Stimulated activated CD8-positive, alpha-beta memory T cell treated with anti-CD3 and anti-CD28 coated beads, Interleukin-7, amount 100 ng/mL, for 48 hours (primary cell): ENCODE data around the gene WNK2.
A peak's percentile ranks its signal among the peaks of the same experiment; 100 is the strongest.

Source experiments
- DNase-seq, 2 donors: peaks; one replicate each; pipeline ENCODE4 v3.0.0-alpha.2; 2020; ENCODE audit warnings: low read depth in 1 of 2; ENCODE audit errors: extremely low read depth in 1 of 2

WNK2 gene

DNA sequence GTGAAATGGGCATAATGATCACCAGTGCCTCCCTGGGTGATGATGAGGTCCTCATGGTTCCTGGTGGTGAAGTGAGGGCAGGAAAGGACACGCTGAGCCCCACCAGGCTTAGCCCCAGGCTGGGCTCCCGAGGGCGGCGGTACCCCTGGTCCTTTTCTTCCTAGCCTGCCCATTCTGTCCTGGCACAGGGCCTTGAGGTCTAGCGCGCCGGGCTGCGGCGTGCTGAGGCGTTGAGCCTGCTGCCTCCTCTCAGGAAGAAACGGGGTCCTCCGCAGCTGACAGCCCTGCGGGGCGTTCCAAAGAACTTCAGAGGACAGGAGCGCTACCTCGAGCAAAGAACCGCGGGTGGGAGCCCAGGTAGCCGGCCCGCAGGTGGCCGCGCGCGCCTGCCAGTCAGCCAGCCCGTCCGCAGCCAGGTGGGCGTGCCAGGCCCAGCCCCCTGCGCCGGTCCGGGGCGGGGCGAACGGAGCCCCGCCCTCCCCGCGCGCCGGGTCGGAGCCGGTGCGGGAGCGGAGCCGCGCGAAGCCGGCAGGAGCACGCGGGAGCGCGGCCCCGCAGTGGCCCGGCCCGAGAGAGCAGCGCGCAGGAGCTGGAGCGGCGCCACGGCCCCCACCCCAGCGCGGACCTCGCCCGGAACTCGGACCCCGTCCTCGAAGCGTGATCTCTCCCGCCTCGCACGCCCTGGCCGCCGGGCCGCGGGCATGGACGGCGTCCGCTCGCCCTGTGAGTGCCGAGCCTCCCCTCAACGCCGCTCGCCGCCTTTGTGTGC is at the start of gene WNK2:
WNK2 (plus strand) TSS at position 477 of the 769 bp plus-strand sequence. CDS start 791 bp downstream, outside the sequence.
- peak in 1 of 2 donors; percentile 10 for DNase-seq

DNA sequence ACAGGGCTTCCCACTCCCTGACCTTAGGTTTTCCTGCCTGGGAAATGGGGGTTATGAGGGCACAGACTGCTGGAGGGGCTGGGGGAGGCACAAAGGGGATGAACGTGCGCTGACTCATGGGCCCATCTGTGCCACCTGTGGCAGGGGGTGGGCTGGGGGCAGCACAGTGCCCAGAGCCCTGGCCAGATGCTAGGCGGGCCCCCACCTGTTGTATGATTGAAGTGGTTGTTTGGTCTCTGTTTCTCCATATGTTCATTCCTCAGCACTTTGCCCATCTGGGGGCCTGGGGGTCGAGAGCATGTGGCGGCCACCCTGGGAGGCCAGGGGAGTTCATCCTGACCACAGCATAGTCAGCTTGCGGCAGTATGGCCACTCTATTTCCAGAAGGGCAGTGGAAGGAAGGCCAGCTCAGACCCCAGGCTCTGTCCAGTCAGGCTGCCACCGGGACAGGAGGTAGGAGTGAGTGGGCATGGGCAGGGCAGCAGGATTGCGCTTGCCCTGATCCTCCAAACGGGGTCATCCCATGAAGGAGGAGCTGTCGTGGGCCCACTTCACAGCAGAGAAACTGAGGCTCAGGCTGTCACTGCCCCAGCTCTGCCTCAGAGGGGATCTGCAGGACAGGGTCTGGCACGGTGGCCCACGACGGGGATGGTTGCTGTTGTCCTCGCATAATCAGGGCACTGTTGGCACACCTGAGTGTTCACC is 49.0 kb upstream of the WNK2 start:
- DNase-seq: no peak

DNA sequence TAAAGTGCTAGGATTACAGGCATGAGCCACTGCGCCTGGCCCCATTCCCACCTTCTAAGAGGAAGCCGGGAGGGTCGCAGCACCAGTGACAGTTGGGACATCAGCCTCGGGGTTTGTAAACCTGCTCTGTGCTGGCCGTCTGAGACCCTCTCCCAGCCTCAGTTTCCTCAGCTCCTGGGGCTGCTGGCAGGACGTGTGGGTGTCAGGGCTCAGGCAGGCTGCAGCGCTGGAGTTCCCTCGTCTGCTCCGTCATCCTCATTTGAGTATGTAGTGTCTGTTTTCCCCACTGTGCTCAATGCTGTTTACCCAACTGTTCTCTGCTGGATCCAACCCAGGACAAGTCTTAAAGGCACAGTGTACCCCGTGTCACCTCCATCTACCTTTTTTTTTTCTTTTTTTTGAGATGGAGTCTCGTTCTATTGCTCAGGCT is 47.9 kb upstream of the WNK2 start:
- no peak for DNase-seq

DNA sequence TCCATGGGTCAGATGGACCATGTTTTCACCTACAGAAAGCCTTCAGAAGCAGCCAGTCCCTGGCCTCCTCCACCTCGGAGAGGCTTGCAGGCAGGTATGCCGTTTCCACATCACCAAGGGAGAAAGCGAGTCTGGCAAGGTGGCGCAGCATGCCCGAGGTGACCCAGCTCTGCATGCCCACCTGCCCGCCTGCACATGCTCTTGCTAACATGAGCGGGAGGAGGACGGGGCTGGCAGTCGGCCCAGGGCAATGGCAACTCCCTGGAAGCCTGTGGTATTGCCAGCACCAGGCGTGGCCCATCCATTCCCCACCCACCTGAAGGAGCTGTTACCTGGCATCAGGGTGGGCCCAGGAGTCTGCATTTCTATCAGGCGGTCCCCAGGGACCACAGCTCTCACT is 46.6 kb upstream of the WNK2 start:
- DNase-seq: no peak

DNA sequence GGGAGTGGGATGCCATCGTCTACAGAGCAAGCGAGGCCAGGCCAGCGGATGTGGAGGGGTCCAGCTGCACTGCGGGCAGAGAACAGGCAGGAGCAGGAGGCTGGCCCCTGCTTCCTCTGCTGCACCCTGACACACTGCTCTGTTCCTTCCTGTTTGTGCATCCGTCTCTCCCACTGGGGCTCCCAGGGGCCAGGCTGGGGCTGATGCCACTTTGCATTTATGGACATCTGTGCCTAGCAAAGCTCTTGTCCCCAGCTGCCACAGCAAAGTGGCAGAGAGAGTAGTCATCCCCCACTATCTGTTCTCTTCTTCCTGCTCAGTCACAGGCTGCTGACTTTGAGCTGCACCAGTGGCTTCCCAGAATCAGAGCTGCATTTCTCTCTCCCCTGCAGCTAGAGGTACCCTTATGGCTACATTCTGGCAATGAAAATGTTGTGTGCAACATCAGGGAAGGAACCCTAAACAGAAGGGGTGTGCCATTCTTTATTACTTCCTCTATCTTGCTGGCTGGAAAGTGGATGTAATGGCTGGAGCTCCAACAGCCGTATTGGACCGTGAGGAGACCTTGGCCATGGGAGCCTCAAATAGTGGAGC is 45.7 kb upstream of the WNK2 start:
- DNase-seq: no peak

DNA sequence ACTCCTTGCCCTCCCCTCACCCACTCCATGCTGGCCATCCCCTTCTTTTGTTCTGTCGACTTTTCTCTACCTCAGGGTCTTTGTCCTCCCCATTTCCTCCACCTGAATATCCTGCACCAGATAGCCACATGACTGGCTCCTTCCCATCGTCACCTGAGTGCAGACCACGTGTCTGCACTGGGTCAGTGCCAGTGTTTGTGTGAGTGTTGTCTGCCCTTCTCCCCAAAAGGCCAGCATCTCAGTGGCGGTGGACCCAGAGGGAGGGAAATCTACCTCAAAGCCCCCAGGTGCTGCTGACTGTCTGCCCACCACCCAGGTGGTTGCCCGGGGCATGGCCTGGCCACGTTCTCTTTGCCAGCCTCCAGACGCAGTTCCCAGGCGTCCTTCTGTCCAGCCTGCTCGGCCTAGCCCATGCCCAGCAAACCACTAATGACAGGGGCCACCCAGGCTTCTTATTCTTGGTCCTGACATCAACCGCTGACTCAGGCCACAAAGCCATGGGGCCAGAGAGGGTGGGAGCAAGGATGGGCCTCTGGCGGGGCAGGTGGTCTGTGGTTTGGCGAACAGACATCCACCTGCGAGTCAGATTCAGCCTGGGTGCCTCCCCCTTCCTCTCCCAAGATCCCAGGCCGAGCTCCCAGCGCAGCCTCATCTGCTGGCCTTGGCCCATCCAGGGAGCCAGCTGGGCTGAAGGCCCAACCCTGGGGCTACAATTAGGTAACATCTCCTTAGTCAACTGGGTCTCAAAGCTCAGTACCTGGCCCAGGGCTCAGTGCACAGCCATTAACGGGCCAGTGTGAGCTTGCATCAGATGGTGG is 44.4 kb upstream of the WNK2 start:
- no peak for DNase-seq

DNA sequence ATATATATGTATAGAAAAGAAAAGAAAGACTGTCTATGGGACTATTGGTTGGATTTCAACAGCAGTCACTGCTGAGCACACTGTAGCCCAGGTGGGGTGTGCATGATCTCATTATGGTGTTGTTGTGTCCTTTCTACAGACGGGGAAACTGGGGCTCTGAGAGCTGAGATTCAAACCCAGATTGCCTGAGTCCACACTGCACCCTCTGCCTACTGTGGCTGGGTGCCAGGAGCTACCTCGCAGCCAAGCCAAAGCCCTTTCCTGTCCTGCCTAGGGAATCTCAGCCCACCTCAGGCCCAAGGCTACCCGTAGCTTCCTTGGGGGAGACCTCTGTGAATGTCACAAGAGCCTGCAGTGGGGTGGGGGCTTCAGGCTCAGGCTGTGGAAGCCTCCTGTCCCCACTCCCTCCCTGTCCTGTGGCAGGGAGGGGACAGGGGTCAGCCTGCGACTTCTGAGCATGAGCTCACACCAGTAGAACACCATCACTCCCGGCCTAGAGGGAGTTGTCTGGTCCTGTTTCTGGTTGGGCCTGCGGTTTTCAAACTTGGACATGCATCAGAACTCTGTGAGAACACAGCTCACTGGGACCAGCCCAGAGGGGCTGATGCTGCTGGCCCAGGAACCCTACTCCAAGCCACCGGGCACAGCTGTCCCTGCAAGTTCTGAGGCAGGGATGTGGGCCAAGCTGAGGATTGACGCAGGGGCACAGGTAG is 42.0 kb upstream of the WNK2 start:
- DNase-seq: no peak

DNA sequence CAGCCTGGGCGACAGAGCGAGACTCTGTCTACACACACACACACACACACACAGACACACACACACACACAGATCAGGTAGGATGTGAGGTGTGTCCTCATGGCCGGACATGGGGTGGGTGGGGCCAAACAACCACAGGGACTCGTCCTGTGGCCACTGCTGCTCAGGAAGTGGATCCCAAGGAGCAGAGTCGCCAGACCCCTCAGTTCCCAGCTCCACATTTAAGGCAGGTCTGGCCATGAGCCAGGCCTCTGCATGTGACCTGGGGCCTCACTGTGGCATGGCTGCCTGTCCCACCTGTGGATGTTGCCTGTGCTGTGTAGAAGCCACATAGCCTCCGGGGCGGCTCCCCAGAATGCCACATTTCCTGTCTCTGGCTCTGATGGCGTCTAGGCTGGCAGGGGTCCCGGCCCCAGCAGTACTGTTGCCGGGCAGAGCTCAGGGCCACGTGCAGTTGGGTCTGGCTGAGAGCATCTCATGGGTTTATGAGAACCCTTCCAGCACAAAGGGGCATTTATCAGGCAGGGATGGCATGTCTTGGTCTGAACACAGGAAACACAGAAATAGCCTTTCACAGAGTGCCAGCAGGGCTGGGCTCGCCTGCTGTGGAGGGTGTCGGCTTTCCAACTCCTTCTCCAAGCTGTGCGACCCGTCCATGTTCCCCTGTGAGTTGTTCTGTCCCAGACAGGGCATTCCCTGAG is 40.0 kb upstream of the WNK2 start:
- peak in 1 of 2 donors; percentile 27 for DNase-seq

DNA sequence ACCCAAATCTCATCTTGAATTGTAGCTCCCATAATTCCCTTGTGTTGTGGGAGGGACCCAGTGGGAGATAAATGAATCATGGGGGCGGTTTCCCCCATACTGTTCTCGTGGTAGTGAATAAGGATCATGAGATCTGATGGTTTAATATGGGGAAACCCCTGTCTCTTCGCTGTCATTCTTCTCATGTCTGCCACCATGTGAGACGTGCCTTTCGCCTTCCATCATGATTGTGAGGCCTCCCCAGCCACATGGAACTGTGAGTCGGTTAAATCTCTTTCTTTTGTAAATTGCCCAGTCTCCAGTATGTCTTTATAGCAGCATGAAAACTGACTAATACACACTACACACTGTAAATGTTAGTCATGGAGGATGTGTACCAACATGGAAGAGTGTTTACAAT is 37.2 kb upstream of the WNK2 start:
- peak in 1 of 2 donors; percentile 55 for DNase-seq

DNA sequence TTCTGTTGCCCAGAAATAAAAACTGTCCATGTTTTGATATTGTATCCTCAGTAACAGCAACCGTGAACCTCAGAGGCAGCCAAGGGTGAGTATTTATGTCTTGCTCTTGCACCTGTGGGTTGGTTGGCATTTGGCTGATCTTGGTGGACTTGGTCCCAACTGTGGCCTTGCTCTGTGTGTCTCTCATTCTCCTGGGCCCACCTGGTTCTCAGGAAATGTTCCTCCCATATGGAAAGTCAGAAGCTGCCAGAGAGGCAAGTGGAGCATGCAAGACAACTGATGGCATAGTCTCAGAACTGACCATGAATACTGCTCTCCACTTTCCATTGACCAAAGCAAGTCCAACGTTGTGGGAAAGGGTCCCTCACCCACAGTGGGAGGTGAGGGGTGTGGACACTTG is 36.3 kb upstream of the WNK2 start:
- no peak for DNase-seq

DNA sequence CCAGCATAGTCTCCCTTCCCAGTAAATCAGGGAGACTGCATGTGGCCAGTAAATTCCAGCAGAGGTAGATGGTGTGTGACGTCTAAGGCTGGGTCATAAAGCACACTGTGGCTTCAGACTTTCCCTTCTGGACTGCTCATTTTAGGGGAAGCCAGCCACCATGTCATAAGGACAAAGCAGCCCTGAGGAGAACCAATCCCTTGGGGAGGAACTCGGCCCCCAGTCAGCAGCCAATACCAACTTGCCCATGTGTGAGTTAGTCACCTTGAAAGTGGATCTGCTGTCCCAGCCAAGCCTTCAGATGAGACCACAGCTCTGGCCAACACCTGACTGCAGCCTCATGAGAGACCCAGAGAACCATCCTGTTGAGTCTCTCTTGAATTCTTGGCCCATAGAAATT is 35.2 kb upstream of the WNK2 start:
- no peak for DNase-seq

DNA sequence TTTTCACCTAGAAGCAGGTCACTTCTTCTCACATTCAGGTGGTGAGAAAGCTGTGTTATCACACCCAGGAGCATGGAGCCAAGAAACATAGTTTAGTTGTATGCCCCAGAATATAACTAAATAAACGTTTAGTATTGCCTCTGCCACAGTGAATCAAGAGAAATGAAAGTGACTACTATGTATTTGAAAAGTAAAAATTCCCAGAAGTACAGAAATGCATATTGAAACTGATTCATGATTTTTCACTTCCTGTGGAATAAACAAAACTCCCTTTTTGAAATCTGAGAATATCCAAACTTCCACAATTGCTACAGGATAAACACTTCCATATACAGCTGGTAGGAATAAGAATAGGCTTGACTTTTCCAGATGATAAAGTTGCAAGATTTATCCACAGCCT is 34.6 kb upstream of the WNK2 start:
- DNase-seq: no peak

DNA sequence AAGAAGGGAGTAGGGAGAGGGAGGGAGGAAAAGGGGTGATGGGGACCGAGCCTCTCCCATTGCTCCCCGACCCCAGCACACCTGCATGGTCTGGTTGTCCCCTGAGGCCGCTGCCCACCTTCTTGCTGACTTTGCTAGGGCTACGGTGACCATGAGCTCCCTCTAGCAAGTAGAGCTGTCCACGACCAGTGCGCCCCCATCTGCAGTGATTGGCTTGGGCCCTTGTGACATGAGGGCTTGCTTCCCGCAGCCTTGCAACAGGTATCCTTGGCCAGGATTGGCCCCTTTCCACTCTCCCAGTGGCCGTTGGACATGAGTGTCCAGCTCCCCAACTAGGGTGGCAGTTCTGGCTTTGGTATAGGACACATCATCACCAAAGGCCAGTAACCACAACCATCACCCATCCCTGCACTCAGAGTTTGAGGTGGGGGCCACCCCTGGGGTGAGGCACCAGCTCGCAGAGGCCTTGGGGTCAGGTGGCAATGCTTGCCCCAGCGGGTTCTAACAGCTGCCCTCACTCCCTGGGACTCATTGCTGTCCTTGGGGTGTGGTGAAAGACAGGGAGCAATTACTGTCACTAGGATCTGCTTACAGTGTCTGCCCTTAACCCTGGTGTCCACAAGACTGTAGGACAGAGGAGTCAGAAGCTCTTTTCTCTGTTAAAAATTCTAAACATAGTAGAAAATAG is 32.7 kb upstream of the WNK2 start:
- DNase-seq: no peak

DNA sequence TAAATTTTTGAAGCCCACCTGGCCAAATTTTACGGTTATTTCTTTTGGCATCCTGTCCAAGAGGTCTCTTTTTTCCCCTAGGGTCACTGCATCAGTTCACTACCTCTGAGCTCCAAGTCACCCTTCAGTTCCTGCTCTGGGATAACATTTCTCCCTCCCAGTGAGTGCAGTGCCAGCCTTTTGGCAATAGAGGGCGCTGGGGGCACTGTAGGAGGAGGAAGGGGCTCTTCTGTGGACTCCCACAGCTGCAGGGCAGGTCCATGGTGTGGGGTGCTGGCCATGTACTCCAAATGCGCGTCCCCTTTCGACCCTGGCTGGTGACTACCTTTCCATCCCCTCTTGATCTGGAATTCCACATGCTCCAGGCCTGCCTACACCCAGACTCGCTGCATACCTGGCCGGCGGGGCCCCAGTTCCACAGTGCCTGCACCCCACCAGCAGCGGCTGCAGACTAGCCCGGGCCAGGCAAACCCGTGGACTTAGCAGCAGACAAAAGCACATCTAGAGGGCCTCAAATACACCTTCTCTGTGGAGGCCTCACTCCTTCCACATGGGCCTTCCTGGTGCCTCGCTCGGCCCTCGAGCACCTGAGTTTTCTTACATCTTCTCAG is 29.5 kb upstream of the WNK2 start:
- peak in 1 of 2 donors; percentile 31 for DNase-seq

DNA sequence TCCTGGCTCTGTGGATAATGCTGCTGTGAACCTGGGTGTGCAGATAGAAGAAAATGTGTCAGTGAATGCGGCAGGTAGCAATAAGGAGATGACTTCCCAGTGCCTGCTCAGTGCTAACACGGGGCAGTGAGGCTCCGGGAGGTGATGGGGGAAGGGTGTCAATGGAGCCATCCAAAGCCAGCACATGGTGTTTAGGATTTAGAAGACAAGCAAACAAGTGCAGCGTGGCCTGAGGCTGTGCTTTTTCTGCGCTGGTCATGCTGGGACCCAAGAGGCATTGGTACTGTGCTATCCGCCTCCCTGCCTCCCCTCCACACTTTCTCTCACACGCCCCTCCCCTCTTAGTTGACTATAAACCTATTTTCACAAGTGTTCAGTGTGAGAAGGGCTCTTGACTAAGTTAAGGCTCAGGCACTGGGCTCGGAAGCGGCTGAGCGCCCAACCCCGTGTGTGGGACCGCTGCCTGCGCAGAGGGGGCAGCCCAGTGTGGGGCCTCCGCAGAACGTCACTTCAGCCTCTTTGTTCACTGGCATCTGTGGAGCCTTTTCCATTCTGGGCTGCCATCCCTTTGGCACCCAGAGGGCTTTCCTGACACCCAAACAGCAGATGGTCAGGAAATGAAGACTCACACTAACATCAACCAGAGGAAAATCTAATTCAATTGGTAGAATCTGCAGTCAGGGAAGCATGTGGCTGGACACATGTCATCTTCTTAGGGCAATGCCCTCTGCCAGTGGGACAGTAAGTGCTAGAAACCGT is 28.0 kb upstream of the WNK2 start:
- DNase-seq: no peak

DNA sequence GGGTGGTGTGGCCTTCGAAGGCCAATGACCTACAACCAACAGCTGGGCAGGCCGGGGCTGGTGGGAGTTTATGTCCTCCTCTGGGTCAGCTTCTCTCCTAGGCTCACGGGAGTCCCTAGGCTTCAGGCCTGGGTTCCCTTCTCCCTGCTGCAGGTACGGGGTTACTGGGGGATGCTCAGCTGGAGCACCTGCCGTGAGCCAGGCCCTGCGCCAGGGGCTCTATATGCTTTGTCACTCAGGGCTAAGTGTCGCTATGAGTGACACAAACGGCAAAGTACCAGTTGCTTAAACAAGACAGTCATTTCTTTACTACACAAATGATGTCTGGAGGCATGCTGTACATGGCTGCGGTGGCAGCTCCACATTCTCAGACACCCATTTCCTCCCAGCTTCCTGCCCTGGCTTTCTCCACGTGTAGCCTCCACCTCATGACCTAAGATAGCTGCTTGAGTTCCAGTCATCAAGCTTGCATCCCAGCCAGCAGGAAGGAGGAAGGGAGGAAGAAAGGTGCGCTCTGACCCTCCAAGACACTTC is 27.4 kb upstream of the WNK2 start:
- DNase-seq: peak in 1 of 2 donors; percentile 67

DNA sequence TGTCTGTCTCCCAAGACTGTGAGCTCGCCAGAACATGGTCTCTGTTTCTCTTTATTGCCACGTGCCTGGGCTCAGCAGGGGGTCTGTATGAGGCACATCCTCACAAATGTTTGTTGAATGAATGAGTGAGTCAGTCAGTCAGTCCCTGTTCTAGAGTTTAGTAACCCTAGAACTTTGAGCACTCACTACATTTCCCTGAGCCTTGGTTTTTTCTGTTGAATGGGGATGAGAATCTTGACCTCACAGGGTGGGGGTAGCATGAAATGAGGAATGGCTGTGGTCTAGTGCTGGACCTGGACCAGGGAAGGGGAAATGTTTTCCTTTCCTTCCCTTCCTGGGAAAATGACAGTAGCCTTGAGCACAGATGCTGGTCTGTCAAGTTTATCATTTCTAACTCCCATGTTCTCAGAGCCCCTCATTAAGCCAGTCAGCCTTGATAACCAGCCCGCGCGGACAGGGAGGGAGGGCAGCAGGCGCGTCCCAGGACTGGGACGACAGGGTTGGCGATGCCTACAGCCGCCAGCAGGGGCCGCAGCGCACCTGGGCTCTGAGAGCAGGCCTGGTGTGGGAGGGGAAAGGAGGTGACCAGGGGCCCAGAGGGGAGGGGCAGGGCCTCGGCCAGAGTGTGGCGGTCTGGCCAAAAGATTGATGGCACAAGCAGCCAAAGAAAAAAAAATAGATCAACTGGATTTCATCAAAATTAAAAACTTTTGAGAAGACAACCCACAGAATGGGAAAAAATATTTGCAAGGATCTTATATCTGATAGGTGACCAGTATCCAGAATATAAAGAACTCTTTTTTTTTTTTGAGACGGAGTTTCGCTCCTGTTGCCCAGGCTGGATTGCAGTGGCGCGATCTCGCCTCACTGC is 24.1 kb upstream of the WNK2 start:
- DNase-seq: peak; percentile 53 to 65
